ENCODE results near the gene LRP1B. TPM values are rescaled to one million over a fixed set of nuclear protein-coding genes. Genes with fewer than 3 reads are reported as not detected.

Gene LRP1B
- polyA plus RNA-seq, 1 of the 3 experiments (the other 2 are of a cell fraction) = 0.28 TPM

GRCh38 chr2:141723814-141724213 lies 407.0 kb downstream of the LRP1B start:
- POLR2A ChIA-PET = no interaction called here
- CTCF ChIA-PET = interaction anchor here (0.8 kb wide), 1 partner anchor 93 kb away, joined by 3 read pairs; no protein-coding TSS in a partner anchor
- 62% methylated on average over 2 of the region's 2 CpGs for WGBS (ENCODE audit: low lambda C conversion rate)

GRCh38 chr2:141720476-141720875 lies 410.3 kb downstream of the LRP1B start:
- no peak for DNase-seq
- Histone ChIP-seq H3F3A (replicated peaks; ENCODE audit: insufficient read depth) (no peaks in the 10 kb centered on the region), H3K4me3 (ENCODE audit: low read depth in 2 of 2, low read length in 1 of 2) (no peak overlapping the region), H3K4me2 (no peak overlapping the region), H3K9me3 (no peaks in the 10 kb centered on the region), H3K79me2 (ENCODE audit: insufficient read depth) (no peaks in the 10 kb centered on the region), H2AFZ (ENCODE audit: low read depth) (no peak overlapping the region), H3K4me1 (ENCODE audit: control insufficient read depth in 1 of 2, insufficient read depth in 2 of 2, low read depth in 1 of 2, low read length in 1 of 2) (no peaks in the 10 kb centered on the region; a peak in 1 of 4 replicates), H3K27ac (ENCODE audit: low read depth in 2 of 2, low read length in 1 of 2) (no peak overlapping the region), H3K9me2 (no peaks in the 10 kb centered on the region), H4K20me1 (ENCODE audit: insufficient read depth) (no peaks in the 10 kb centered on the region), H3K9ac (no peak overlapping the region), H3K36me3 (replicated peaks in 1 of 2; ENCODE audit: control insufficient read depth in 1 of 2, insufficient read depth in 2 of 2, low read length in 1 of 2) (no peaks in the 10 kb centered on the region), H3K27me3 (ENCODE audit: insufficient read depth) (no peaks in the 10 kb centered on the region)
- ChIA-PET CTCF (no interaction called here), POLR2A (no interaction called here)
- TF ChIP-seq CTCF (IDR thresholded peaks at IDR 0.05) (no peak), RCOR1 (IDR thresholded peaks at IDR 0.05; ENCODE audit: low read length) (no peak), JUND (IDR thresholded peaks at IDR 0.05) (no peak), RXRA (IDR thresholded peaks at IDR 0.05; ENCODE audit: borderline replicate concordance, low read depth) (no peak), GABPA (IDR thresholded peaks at IDR 0.05; ENCODE audit: low read depth) (no peak), IRF3 (IDR thresholded peaks at IDR 0.05; ENCODE audit: low read depth, low read length) (no peak), PBX3 (IDR thresholded peaks at IDR 0.05) (no peak), USF2 (IDR thresholded peaks at IDR 0.05; ENCODE audit: borderline replicate concordance, low read depth, low read length) (no peak), NRF1 (IDR thresholded peaks at IDR 0.05; ENCODE audit: low read depth, low read length) (no peak), MAX (IDR thresholded peaks at IDR 0.05; ENCODE audit: low read depth) (no peak), MEF2A (IDR thresholded peaks at IDR 0.05; ENCODE audit: borderline replicate concordance, low read depth) (no peak), USF1 (IDR thresholded peaks at IDR 0.05; ENCODE audit: borderline replicate concordance, low read depth) (no peak), ZBTB33 (IDR thresholded peaks at IDR 0.05; ENCODE audit: borderline replicate concordance, low read depth) (no peak), ELF1 (IDR thresholded peaks at IDR 0.05) (no peak)
- 58% methylated on average over 3 of the region's 3 CpGs for WGBS (ENCODE audit: low lambda C conversion rate)

More at GRCh38 chr2:141723814-141724213, 407.0 kb downstream of the LRP1B start:
- TF ChIP-seq YY1 (IDR thresholded peaks at IDR 0.05; ENCODE audit: low read depth) (no peak), MEF2A (IDR thresholded peaks at IDR 0.05; ENCODE audit: borderline replicate concordance, low read depth) (no peak), JUND (IDR thresholded peaks at IDR 0.05) (no peak), CHD2 (IDR thresholded peaks at IDR 0.05; ENCODE audit: low read length, partially characterized antibody) (no peak), FOXM1 (IDR thresholded peaks at IDR 0.05; ENCODE audit: low read depth) (no peak), FOXJ3 (CRISPR knock-in tag; IDR thresholded peaks at IDR 0.05) (no peak), SMC3 (IDR thresholded peaks at IDR 0.05; ENCODE audit: low read depth, low read length) (no peak)
- no peaks in the 10 kb centered on the region for H3K9me2 ChIP-seq
- H3K36me3 ChIP-seq (replicated peaks in 1 of 2; ENCODE audit: control insufficient read depth in 1 of 2, insufficient read depth in 2 of 2, low read length in 1 of 2) = no peaks in the 10 kb centered on the region
- H3K4me1 ChIP-seq (ENCODE audit: control insufficient read depth in 1 of 2, insufficient read depth in 2 of 2, low read depth in 1 of 2, low read length in 1 of 2) = peaks cover 0 to 1% of the 10 kb centered on the region in 2 experiments; a peak in 2 of 4 replicates
- DNase-seq = no peak
- no peaks in the 10 kb centered on the region for H3K9me3 ChIP-seq
- H3F3A ChIP-seq (replicated peaks; ENCODE audit: insufficient read depth) = no peaks in the 10 kb centered on the region
- H2AFZ ChIP-seq (ENCODE audit: low read depth) = no peak overlapping the region
- no peak overlapping the region for H3K4me2 ChIP-seq
- no peak overlapping the region for H3K4me3 ChIP-seq (ENCODE audit: low read depth in 2 of 2, low read length in 1 of 2)
- H3K9ac ChIP-seq = no peak overlapping the region
- H4K20me1 ChIP-seq (ENCODE audit: insufficient read depth) = no peaks in the 10 kb centered on the region
- H3K27ac ChIP-seq (ENCODE audit: low read depth in 2 of 2, low read length in 1 of 2) = no peak overlapping the region
- no peaks in the 10 kb centered on the region for H3K79me2 ChIP-seq (ENCODE audit: insufficient read depth)
- H3K27me3 ChIP-seq (ENCODE audit: insufficient read depth) = no peaks in the 10 kb centered on the region
